ENCODE measurements around the gene FKBP9. TPM values are rescaled to one million over a fixed set of nuclear protein-coding genes. Genes with fewer than 3 reads are reported as not detected.

FKBP9 gene
- polyA plus RNA-seq, 1 donor from 2014 or later, result 2.8 TPM

DNA sequence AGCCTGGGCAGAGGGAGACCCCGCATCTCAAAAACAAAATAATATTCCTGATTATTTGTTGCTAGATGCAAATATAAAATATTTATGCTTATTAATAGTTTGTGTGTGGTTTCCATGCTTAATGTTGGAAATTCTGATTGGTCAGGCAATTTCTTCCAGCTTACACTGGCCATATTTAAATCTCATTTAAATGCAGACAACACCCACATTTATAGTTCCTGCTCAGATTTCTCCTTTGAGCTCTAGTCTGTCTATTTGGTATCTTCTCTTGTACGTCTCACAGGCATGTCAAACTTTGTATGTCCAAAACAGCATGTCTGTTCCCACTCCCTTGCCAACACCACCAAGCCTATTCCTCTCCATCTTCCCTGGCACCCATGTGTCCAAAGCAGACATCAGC, 52.5 kb downstream of the FKBP9 start:
- TF ChIP-seq, protein P1, sequence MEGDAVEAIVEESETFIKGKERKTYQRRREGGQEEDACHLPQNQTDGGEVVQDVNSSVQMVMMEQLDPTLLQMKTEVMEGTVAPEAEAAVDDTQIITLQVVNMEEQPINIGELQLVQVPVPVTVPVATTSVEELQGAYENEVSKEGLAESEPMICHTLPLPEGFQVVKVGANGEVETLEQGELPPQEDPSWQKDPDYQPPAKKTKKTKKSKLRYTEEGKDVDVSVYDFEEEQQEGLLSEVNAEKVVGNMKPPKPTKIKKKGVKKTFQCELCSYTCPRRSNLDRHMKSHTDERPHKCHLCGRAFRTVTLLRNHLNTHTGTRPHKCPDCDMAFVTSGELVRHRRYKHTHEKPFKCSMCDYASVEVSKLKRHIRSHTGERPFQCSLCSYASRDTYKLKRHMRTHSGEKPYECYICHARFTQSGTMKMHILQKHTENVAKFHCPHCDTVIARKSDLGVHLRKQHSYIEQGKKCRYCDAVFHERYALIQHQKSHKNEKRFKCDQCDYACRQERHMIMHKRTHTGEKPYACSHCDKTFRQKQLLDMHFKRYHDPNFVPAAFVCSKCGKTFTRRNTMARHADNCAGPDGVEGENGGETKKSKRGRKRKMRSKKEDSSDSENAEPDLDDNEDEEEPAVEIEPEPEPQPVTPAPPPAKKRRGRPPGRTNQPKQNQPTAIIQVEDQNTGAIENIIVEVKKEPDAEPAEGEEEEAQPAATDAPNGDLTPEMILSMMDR (IDR thresholded peaks at IDR 0.05; ENCODE audit: poor library complexity, severe bottlenecking), result no peak
- TF ChIP-seq, protein P2, sequence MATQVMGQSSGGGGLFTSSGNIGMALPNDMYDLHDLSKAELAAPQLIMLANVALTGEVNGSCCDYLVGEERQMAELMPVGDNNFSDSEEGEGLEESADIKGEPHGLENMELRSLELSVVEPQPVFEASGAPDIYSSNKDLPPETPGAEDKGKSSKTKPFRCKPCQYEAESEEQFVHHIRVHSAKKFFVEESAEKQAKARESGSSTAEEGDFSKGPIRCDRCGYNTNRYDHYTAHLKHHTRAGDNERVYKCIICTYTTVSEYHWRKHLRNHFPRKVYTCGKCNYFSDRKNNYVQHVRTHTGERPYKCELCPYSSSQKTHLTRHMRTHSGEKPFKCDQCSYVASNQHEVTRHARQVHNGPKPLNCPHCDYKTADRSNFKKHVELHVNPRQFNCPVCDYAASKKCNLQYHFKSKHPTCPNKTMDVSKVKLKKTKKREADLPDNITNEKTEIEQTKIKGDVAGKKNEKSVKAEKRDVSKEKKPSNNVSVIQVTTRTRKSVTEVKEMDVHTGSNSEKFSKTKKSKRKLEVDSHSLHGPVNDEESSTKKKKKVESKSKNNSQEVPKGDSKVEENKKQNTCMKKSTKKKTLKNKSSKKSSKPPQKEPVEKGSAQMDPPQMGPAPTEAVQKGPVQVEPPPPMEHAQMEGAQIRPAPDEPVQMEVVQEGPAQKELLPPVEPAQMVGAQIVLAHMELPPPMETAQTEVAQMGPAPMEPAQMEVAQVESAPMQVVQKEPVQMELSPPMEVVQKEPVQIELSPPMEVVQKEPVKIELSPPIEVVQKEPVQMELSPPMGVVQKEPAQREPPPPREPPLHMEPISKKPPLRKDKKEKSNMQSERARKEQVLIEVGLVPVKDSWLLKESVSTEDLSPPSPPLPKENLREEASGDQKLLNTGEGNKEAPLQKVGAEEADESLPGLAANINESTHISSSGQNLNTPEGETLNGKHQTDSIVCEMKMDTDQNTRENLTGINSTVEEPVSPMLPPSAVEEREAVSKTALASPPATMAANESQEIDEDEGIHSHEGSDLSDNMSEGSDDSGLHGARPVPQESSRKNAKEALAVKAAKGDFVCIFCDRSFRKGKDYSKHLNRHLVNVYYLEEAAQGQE (IDR thresholded peaks at IDR 0.05; ENCODE audit: borderline replicate concordance), result no peak
- TF ChIP-seq SMC3 (conservative IDR thresholded peaks at IDR 0.05; ENCODE audit: poor library complexity) (no peak), POLR2AphosphoS5 (IDR thresholded peaks at IDR 0.05) (no peak), RAD21 (conservative IDR thresholded peaks at IDR 0.05) (no peak), EZH2 (IDR thresholded peaks at IDR 0.05; ENCODE audit: borderline replicate concordance, insufficient read depth, low read length, poor library complexity, severe bottlenecking) (no peak), MXI1 (conservative IDR thresholded peaks at IDR 0.05; ENCODE audit: poor library complexity, severe bottlenecking) (no peak), TAF1 (IDR thresholded peaks at IDR 0.05; ENCODE audit: low read depth) (no peak)
- Histone ChIP-seq H3K9ac (ENCODE audit: low read length) (no peak overlapping the region), H3K4me3 (ENCODE audit: low read length) (no peak overlapping the region), H3K27me3 (ENCODE audit: insufficient read depth, low read depth, low read length) (no peaks in the 10 kb centered on the region), H4K20me1 (ENCODE audit: insufficient read depth) (no peaks in the 10 kb centered on the region), H3F3A (ENCODE audit: insufficient read depth, low read length, poor library complexity, severe bottlenecking) (no peaks in the 10 kb centered on the region), H3K79me2 (replicated peaks; ENCODE audit: insufficient read depth, low read length) (no peaks in the 10 kb centered on the region), H3K36me3 (ENCODE audit: insufficient read depth, low read length) (no peaks in the 10 kb centered on the region), H3K4me2 (ENCODE audit: low read length) (no peak overlapping the region), H3K9me2 (ENCODE audit: insufficient read depth, low read length) (no peaks in the 10 kb centered on the region), H2AFZ (ENCODE audit: low read depth, low read length) (no peak overlapping the region), H3K9me3 (ENCODE audit: low read length) (no peaks in the 10 kb centered on the region), H3K27ac (ENCODE audit: low read length) (no peak overlapping the region)

DNA sequence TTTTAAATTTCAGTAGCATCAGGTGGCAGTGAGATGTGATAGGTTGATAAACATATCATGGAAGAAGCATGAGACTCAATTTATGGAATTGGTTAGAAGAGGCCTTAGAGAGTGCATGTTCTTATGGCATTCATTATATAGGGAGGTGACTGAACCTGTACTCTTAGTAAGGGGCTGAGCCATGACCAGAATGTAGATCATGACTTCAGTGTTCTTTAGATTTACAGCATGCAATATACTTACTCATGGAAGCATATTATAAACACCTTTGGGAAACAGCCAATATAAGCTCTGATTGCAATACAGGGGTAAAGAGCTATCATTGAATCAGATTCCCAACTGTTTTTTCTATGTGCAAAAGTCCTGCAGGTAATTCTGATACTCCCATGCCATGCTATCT, 55.1 kb downstream of the FKBP9 start:
- H3K4me2 ChIP-seq (ENCODE audit: low read length), result no peak overlapping the region
- no peaks in the 10 kb centered on the region for H3K9me3 ChIP-seq (ENCODE audit: low read length)
- no peak for TF ChIP-seq POLR2AphosphoS5 (IDR thresholded peaks at IDR 0.05)
- no peak for TF ChIP-seq EP300 (conservative IDR thresholded peaks at IDR 0.05; ENCODE audit: poor library complexity, severe bottlenecking)
- TF ChIP-seq, protein P1 (IDR thresholded peaks at IDR 0.05; ENCODE audit: poor library complexity, severe bottlenecking), result no peak
- TF ChIP-seq TAF1 (IDR thresholded peaks at IDR 0.05; ENCODE audit: low read depth), result no peak
- TF ChIP-seq, protein P2 (IDR thresholded peaks at IDR 0.05; ENCODE audit: borderline replicate concordance), result no peak
- no peak for TF ChIP-seq SMC3 (conservative IDR thresholded peaks at IDR 0.05; ENCODE audit: poor library complexity)
- TF ChIP-seq MXI1 (conservative IDR thresholded peaks at IDR 0.05; ENCODE audit: poor library complexity, severe bottlenecking), result no peak
- TF ChIP-seq EZH2 (IDR thresholded peaks at IDR 0.05; ENCODE audit: borderline replicate concordance, insufficient read depth, low read length, poor library complexity, severe bottlenecking), result no peak
- no peak for TF ChIP-seq RAD21 (conservative IDR thresholded peaks at IDR 0.05)
- no peaks in the 10 kb centered on the region for H3K79me2 ChIP-seq (replicated peaks; ENCODE audit: insufficient read depth, low read length)
- H3K4me3 ChIP-seq (ENCODE audit: low read length), result no peak overlapping the region
- H3K27me3 ChIP-seq (ENCODE audit: insufficient read depth, low read depth, low read length), result no peaks in the 10 kb centered on the region
- H4K20me1 ChIP-seq (ENCODE audit: insufficient read depth), result no peaks in the 10 kb centered on the region
- no peak overlapping the region for H3K27ac ChIP-seq (ENCODE audit: low read length)
- H2AFZ ChIP-seq (ENCODE audit: low read depth, low read length), result no peak overlapping the region
- no peak overlapping the region for H3K9ac ChIP-seq (ENCODE audit: low read length)
- no peaks in the 10 kb centered on the region for H3K36me3 ChIP-seq (ENCODE audit: insufficient read depth, low read length)
- H3K9me2 ChIP-seq (ENCODE audit: insufficient read depth, low read length), result no peaks in the 10 kb centered on the region
- no peaks in the 10 kb centered on the region for H3F3A ChIP-seq (ENCODE audit: insufficient read depth, low read length, poor library complexity, severe bottlenecking)

All from neural cell (in vitro differentiated cells).